H1 (cell line): ENCODE measurements around the gene OR4K5. TPM values are rescaled to one million over a fixed set of nuclear protein-coding genes. Genes with fewer than 3 reads are reported as not detected.

ENCODE experiments used
- CTCF ChIA-PET: fragments of 300-600 bp; sonication (Branson Sonifier 250); formaldehyde crosslinking; loops from one replicate; lab custom pipeline; 2021; ENCODE audit not compliant: partially characterized antibody; lab: Charles Lee
- POLR2A ChIA-PET: fragments of 300-600 bp; sonication (Branson Sonifier 250); formaldehyde crosslinking; loops from one replicate; lab custom pipeline; 2021; ENCODE audit warnings: inconsistent platforms; ENCODE audit not compliant: partially characterized antibody; lab: Charles Lee
- DNase-seq, 2 experiments: peaks; one replicate each; pipeline versions ENCODE4 v3.0.0 to v3.0.0-alpha.2; 2010 to 2022; ENCODE audit warnings: low spot score in 2 of 2, low read depth in 1 of 2, mixed read lengths in 1 of 2
- FAIRE-seq: peaks from 2 replicates; lab custom pipeline; 2011; peaks lifted over from hg19 to GRCh38; lab: Jason Lieb, UNC
- H2AFZ ChIP-seq: 2 replicates; pipeline ENCODE4 v1.8.1; 2012; ENCODE audit warnings: low read length, inconsistent platforms
- H2AK5ac ChIP-seq: 2 replicates; pipeline ENCODE4 v1.6.1; 2013; ENCODE audit warnings: low read depth, low read length
- H2BK120ac ChIP-seq: replicated peaks from 2 replicates; pipeline ENCODE3; 2013; ENCODE audit warnings: low read depth, low read length, inconsistent platforms
- H2BK12ac ChIP-seq: 2 replicates; pipeline ENCODE4 v1.6.1; 2013; ENCODE audit warnings: low read depth, low read length
- H2BK15ac ChIP-seq: 2 replicates; pipeline ENCODE4 v1.6.1; 2013; ENCODE audit warnings: low read length
- H2BK20ac ChIP-seq: 2 replicates; pipeline ENCODE4 v1.6.1; 2013; ENCODE audit warnings: low read length
- H2BK5ac ChIP-seq: 2 replicates; pipeline ENCODE4 v1.6.1; 2013; ENCODE audit warnings: low read depth, low read length
- H3K14ac ChIP-seq: 2 replicates; pipeline ENCODE4 v1.6.1; 2013; ENCODE audit warnings: inconsistent platforms; ENCODE audit not compliant: insufficient read length
- H3K18ac ChIP-seq: 2 replicates; pipeline ENCODE4 v1.6.1; 2013; ENCODE audit warnings: low read length; ENCODE audit errors: extremely low read depth
- H3K23ac ChIP-seq: 2 replicates; pipeline ENCODE4 v1.6.1; 2013; ENCODE audit warnings: inconsistent platforms; ENCODE audit not compliant: insufficient read length
- H3K23me2 ChIP-seq: 2 replicates; pipeline ENCODE4 v1.6.1; 2013; ENCODE audit warnings: low read depth, low read length
- H3K27ac ChIP-seq: 2 replicates; pipeline ENCODE4 v1.6.1; 2011; ENCODE audit warnings: low read depth, low read length, inconsistent platforms
- H3K27me3 ChIP-seq, 4 experiments: replicated peaks in 1 of 4; 1 replicate in 1 of 4; 2 replicates in 3 of 4; pipeline versions ENCODE4 v1.6.1 to v1.8.1; 2011 to 2013; ENCODE audit warnings: low read length in 3 of 4, mild to moderate bottlenecking in 3 of 4, inconsistent platforms in 2 of 4, mixed read lengths in 2 of 4, moderate library complexity in 1 of 4; ENCODE audit not compliant: control insufficient read depth in 3 of 4, insufficient read depth in 3 of 4; ENCODE audit errors: extremely low read depth in 1 of 4
- H3K36me3 ChIP-seq, 4 experiments: 2 replicates each; pipeline versions ENCODE4 v1.6.1 to v1.8.1; 2011 to 2013; ENCODE audit warnings: mild to moderate bottlenecking in 4 of 4, low read length in 3 of 4, moderate library complexity in 2 of 4, control low read depth in 1 of 4, inconsistent platforms in 1 of 4; ENCODE audit not compliant: insufficient read depth in 4 of 4, control insufficient read depth in 2 of 4
- H3K4ac ChIP-seq: replicated peaks from 2 replicates; pipeline ENCODE3; 2013; ENCODE audit warnings: low read length, low read depth, mixed read lengths, inconsistent platforms; ENCODE audit not compliant: insufficient read length
- H3K4me1 ChIP-seq, 4 experiments: replicated peaks in 1 of 4; 1 replicate in 1 of 4; 2 replicates in 3 of 4; pipeline versions ENCODE4 v1.6.1 to v1.8.1; 2011 to 2013; ENCODE audit warnings: low read length in 3 of 4, inconsistent platforms in 2 of 4, mixed read lengths in 1 of 4; ENCODE audit not compliant: insufficient read depth in 4 of 4, control insufficient read depth in 3 of 4
- H3K4me2 ChIP-seq, 2 experiments: 2 replicates each; pipeline versions ENCODE4 v1.6.1 to v1.8.1; 2011 to 2013; ENCODE audit warnings: low read depth in 2 of 2, low read length in 2 of 2, control low read depth in 1 of 2, inconsistent platforms in 1 of 2, mild to moderate bottlenecking in 1 of 2; ENCODE audit not compliant: insufficient read depth in 1 of 2
- H3K4me3 ChIP-seq, 4 experiments: fragments of 200-600, 300-600 bp in 1 of 4; sonication (generic), shearing (Covaris generic), sonication (Bioruptor Twin) in 1 of 4; 2 replicates each; pipeline versions ENCODE4 v1.5.1 to v1.8.1; 2011 to 2016; ENCODE audit warnings: low read length in 4 of 4, low read depth in 3 of 4, control low read depth in 2 of 4, inconsistent platforms in 2 of 4, mild to moderate bottlenecking in 2 of 4, mixed read lengths in 1 of 4, moderate library complexity in 1 of 4; ENCODE audit not compliant: insufficient read depth in 2 of 4; ENCODE audit errors: extremely low read depth in 1 of 4
- H3K56ac ChIP-seq: replicated peaks from 2 replicates; pipeline ENCODE3; 2013; ENCODE audit warnings: low read depth, mild to moderate bottlenecking, mixed read lengths, low read length, inconsistent platforms; ENCODE audit not compliant: insufficient read length
- H3K79me1 ChIP-seq: 2 replicates; pipeline ENCODE4 v1.6.1; 2013; ENCODE audit warnings: low read depth, low read length, control low read depth
- H3K79me2 ChIP-seq, 2 experiments: 2 replicates each; pipeline versions ENCODE4 v1.6.1 to v1.8.1; 2012 to 2013; ENCODE audit warnings: low read length in 2 of 2, mild to moderate bottlenecking in 2 of 2, inconsistent platforms in 1 of 2; ENCODE audit not compliant: insufficient read depth in 2 of 2, control insufficient read depth in 1 of 2
- H3K9ac ChIP-seq, 4 experiments: replicated peaks in 1 of 4; 1 replicate in 1 of 4; 2 replicates in 3 of 4; pipeline versions ENCODE4 v1.6.1 to v1.8.1; 2011 to 2013; ENCODE audit warnings: low read depth in 3 of 4, low read length in 3 of 4, control low read depth in 2 of 4, mild to moderate bottlenecking in 2 of 4, moderate library complexity in 2 of 4, inconsistent platforms in 1 of 4; ENCODE audit errors: extremely low read depth in 1 of 4
- H3K9me3 ChIP-seq, 2 experiments: 2 replicates each; pipeline versions ENCODE4 v1.6.1 to v1.8.1; 2012 to 2013; ENCODE audit warnings: mild to moderate bottlenecking in 2 of 2, moderate library complexity in 2 of 2, control low read depth in 1 of 2, inconsistent platforms in 1 of 2, low read depth in 1 of 2, low read length in 1 of 2, mixed read lengths in 1 of 2; ENCODE audit not compliant: insufficient read depth in 2 of 2
- H4K20me1 ChIP-seq, 2 experiments: replicated peaks in 1 of 2; 2 replicates each; pipeline versions ENCODE3 to v1.8.1; 2011 to 2013; ENCODE audit warnings: inconsistent platforms in 2 of 2, low read length in 2 of 2, mild to moderate bottlenecking in 1 of 2; ENCODE audit not compliant: insufficient read depth in 2 of 2, control insufficient read depth in 1 of 2
- H4K5ac ChIP-seq: 2 replicates; pipeline ENCODE4 v1.6.1; 2013; ENCODE audit warnings: low read length, low read depth, mixed read lengths, inconsistent platforms; ENCODE audit not compliant: insufficient read length
- H4K8ac ChIP-seq: 2 replicates; pipeline ENCODE4 v1.8.0; 2013; ENCODE audit warnings: mild to moderate bottlenecking, moderate library complexity, low read length, inconsistent platforms; ENCODE audit not compliant: insufficient read depth; ENCODE audit errors: extremely low read depth
- H4K91ac ChIP-seq: replicated peaks from 2 replicates; pipeline ENCODE3; 2013; ENCODE audit warnings: low read length, mixed read lengths, inconsistent platforms; ENCODE audit not compliant: insufficient read length
- EZH2 ChIP-seq: fragments of 200-600 bp; sonication (generic); IDR thresholded peaks from 2 replicates; pipeline ENCODE4 v1.7.1; 2012; ENCODE audit warnings: low read depth, mild to moderate bottlenecking, moderate library complexity, low read length, inconsistent platforms; ENCODE audit not compliant: severe bottlenecking
- POU5F1 ChIP-seq: IDR thresholded peaks from 2 replicates; pipeline ENCODE4 v1.6.1; 2011; ENCODE audit warnings: low read depth, mild to moderate bottlenecking, low read length, moderate library complexity
- WGBS, 2 experiments: shearing (Covaris generic) in 1 of 2; methylation state at CpG; one replicate each; pipeline versions ENCODE4 v1.1.6 to v1.1.7; 2013 to 2015; ENCODE audit warnings: low lambda C conversion rate in 2 of 2, mixed read lengths in 2 of 2, inconsistent platforms in 1 of 2, low coverage in 1 of 2, missing lambda C conversion rate in 1 of 2; ENCODE audit not compliant: insufficient replicate concordance in 2 of 2, insufficient coverage in 1 of 2, insufficient read length in 1 of 2; ENCODE audit errors: extremely low coverage in 1 of 2, missing lambda C conversion rate in 1 of 2; 5-methylcytosine and 5-hydroxymethylcytosine counted together
- polyA plus RNA-seq, 7 experiments: library from polyadenylated mRNA; depleted of rRNA in 3 of 7; stranded (reverse) in 5 of 7; unstranded in 2 of 7; fragments of >200 nt in 5 of 7; fragments of 200-250 nt in 2 of 7; gene quantifications; 1 replicate in 5 of 7; 2 replicates in 1 of 7; 4 replicates in 1 of 7; pipeline versions ENCODE4 v1.2.1 to v1.2.3, GENCODE V29; 2011 to 2013; ENCODE audit warnings: missing spikeins in 2 of 7, mixed read lengths in 2 of 7
- total RNA-seq: library from RNA; stranded (reverse); fragmentation: NEBNext Ultra II Directional; extraction: Animal tissue kit (Norgen Biotek cat#: 25700); gene quantifications from 2 replicates; pipeline ENCODE4 v1.2.1, GENCODE V29; 2021
- TF ChIP-seq, protein P1 (sequence below): IDR thresholded peaks from 2 replicates; pipeline ENCODE4 v1.6.1; 2011; ENCODE audit warnings: low read length, improper control_type of control experiment

The OR4K5 gene
- total and polyA plus RNA-seq, 2 of the 8 experiments (the other 6 are each of a cell fraction or from before 2014, with no cell fraction given): not detected

DNA sequence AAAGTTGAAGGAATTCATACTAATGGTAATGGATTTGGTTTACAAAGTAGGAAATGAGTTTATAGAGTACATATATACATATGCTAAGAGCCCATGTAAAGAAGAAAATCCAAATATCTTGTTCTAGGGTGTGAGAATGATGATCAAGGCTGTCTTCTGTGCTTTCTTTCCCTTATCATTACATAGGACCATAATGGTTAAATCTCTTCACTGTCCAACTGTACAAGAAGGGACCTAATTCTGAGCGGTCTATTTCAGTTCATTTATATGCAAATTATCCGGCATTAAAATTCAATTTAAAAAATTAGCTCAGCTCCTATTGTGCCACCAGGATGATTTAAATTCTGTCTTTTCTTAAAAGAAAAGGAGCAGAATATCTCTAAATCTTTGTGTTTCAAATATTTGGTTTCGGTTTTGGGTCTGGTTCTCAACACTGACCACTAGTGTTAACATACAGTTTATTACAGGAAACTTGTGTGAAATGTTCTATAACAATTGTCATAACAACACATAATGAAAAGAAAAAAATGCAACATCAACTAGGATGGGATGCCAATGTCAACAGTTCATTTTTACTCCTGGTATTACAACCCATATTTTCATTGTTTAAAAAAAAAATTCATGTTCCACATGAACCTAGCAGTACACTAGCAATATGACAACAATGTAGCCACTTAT is 27.1 kb downstream of the OR4K5 start:
- H3K18ac ChIP-seq: no peak overlapping the region
- no peak overlapping the region for H4K8ac ChIP-seq
- no peak overlapping the region for H3K4me2 ChIP-seq
- no peak overlapping the region for H2BK120ac ChIP-seq
- H3K14ac ChIP-seq: no peak overlapping the region
- no peaks in the 10 kb centered on the region for H3K4me1 ChIP-seq
- WGBS, 2 experiments: 83% methylated on average over 3 of the region's 3 CpGs; no CpG with 5 or more reads in 1 of the 2 experiments
- H2BK20ac ChIP-seq: no peak overlapping the region
- H3K56ac ChIP-seq: no peak overlapping the region
- no peak overlapping the region for H2AK5ac ChIP-seq
- peaks cover 36 to 41% of the 10 kb centered on the region in 2 experiments for H3K9me3 ChIP-seq
- H3K79me2 ChIP-seq: no peaks in the 10 kb centered on the region
- no peaks in the 10 kb centered on the region for H3K36me3 ChIP-seq
- H3K4ac ChIP-seq: no peak overlapping the region
- no peaks in the 10 kb centered on the region for H4K20me1 ChIP-seq
- DNase-seq (no peak), FAIRE-seq (no peak)
- POLR2A ChIA-PET: no interaction called here
- H3K23me2 ChIP-seq: no peaks in the 10 kb centered on the region; the same call in 1 of the 2 replicates
- no peaks in the 10 kb centered on the region for H3K27me3 ChIP-seq
- no peak overlapping the region for H2BK15ac ChIP-seq
- H4K5ac ChIP-seq: no peak overlapping the region
- no peak overlapping the region for H2BK12ac ChIP-seq
- H3K27ac ChIP-seq: no peak overlapping the region
- no peak overlapping the region for H3K23ac ChIP-seq
- no peak overlapping the region for H3K9ac ChIP-seq
- no peak overlapping the region for H3K4me3 ChIP-seq
- no peak overlapping the region for H4K91ac ChIP-seq
- H2AFZ ChIP-seq: no peak overlapping the region
- H3K79me1 ChIP-seq: no peaks in the 10 kb centered on the region
- no peak overlapping the region for H2BK5ac ChIP-seq
- CTCF ChIA-PET: no interaction called here
- TF ChIP-seq, protein P1, sequence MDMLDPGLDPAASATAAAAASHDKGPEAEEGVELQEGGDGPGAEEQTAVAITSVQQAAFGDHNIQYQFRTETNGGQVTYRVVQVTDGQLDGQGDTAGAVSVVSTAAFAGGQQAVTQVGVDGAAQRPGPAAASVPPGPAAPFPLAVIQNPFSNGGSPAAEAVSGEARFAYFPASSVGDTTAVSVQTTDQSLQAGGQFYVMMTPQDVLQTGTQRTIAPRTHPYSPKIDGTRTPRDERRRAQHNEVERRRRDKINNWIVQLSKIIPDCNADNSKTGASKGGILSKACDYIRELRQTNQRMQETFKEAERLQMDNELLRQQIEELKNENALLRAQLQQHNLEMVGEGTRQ: no peak
- TF ChIP-seq EZH2 (no peak), POU5F1 (no peak)
